HG03469 (cell line): Measurements from ENCODE around the gene MTM1.

Experiments
- ATAC-seq: cut with Tn5 transposase; IDR thresholded peaks from one replicate; pipeline ENCODE4 v1.9.1; 2021; ENCODE audit warnings: mild to moderate bottlenecking, moderate library complexity, moderate number of reproducible peaks; ENCODE audit not compliant: unreplicated experiment

The MTM1 gene

DNA sequence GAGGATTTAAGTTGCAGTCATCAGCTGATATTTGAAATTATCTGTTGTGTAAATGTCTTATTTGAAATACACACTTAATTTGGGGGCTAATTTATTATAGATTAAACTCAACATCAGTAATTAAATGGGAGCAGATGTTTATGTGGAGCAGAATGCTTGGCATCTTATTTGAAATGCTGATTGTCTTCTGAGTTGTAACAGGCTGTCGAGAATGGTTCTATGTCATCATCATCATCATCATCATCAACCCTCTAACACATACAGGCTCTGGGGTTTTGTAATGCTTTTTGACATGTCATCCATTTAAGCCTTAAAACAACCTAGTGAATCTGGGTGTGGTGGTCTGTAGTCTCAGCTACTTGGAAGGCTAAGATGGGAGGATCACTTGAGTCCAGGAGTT, 133.0 kb downstream of the MTM1 start:
- no peak for ATAC-seq

GRCh38 chrX:150702966-150703694, 134.7 kb downstream of the MTM1 start:
- no peak for ATAC-seq

DNA sequence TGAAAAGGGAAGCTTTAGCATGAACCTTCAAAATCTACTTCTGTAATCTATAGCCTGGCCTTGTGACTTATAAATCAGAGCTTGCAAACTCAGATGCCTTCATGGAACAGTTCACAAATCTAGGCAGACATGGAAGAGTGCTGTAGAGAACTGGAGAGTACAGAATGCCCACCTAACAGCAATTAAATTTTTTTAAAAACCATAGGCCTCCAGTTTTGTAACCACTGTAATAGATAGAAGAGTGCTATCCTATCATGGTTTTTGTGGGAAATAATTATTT, 135.2 kb downstream of the MTM1 start:
- ATAC-seq, result no peak

DNA sequence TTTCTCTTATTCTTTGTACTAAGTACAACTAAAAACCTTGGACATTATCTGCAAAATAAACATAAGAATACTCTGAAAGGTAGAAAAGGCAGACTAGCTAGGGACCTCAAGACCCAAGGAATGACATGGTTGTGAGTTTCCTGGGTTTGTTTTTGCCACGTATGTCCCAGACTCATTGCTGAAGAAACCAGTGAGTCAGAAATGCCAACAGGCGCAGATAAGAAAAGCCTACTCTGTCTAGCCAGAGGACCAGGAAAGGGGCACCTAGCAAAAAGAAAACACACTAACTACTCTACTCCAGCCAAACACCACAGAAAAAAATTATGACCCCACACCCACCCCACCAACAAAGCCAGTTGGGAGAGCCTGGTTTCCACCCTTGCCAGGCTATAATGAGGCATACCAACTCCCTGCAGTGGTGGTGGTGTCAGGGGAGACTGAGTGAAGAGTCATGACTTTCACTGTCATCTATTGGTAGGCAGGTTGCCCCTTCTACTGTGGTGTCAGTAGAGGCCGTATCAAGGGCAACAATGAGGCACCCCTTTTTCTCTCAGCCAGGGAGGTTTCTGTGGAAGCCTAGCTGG, 135.7 kb downstream of the MTM1 start:
- ATAC-seq, result no peak

DNA sequence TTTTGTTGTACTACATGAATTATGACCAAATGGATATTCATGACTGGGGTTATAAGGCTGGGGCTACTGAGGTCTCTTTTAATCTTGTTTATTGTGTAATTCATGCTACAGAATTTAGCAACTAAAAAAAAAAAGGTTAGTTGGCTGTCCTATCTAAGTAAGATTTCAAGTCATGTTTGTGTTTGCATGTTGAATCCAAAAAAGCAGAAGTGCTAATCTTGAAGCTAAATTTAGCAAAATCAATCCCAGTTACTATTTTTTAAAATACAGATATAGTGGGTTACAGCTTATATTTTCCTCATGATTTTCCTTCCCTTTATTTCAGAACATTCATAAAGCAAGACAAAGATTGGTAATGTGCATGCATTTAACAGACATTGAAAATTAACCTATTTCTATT, 144.2 kb downstream of the MTM1 start:
- no peak for ATAC-seq

DNA sequence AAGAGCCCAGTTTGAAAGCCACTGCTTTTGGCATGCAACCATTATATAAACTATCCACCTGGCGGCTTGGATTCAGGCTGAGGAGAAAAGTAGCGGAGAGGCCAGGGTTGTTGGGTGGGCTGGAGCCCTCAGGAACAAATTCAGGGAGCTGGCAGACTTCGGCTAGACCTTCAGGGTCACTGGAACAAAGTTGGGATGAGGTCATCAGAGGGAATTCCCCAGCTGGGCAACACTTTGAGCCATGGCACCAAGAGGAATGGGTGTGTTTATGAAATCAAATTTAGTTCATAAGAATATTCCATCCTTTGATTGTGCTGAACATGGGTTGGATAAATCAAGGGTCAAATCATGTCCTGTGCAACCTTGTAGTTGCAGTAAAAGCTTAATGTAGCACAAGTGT, 146.8 kb downstream of the MTM1 start:
- ATAC-seq, result no peak

GRCh38 chrX:150719621-150720020, 151.2 kb downstream of the MTM1 start:
- no peak for ATAC-seq
